ENCODE data around the gene SCN9A. TPM values are rescaled to one million over a fixed set of nuclear protein-coding genes. Genes with fewer than 3 reads are reported as not detected.

Gene SCN9A
- total and polyA plus RNA-seq, 9 of the 15 experiments (the other 6 are each of a cell fraction or from before 2014, with no cell fraction given): 1.4 to 22.8 (median 7.1) TPM

DNA sequence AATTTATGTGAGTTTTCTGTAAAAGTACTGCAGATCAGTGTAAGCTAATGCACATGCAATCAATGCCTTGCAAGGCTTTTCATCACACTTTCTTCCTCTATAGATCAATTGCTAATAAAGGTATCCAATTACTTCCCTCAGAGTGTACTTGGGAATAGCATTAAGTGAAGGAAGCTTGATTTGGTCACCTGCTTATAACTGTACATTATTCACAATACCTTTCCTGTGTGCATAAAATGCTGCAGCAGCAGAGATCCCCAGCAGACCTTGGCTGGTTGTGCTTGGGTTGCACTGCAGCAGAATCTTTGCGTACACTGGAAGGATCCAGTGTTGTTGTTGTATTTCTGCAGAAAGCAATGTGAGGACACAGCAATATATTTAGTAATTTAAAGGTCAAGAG is 18.5 kb upstream of the SCN9A start (continued):
- TF ChIP-seq, protein P1, sequence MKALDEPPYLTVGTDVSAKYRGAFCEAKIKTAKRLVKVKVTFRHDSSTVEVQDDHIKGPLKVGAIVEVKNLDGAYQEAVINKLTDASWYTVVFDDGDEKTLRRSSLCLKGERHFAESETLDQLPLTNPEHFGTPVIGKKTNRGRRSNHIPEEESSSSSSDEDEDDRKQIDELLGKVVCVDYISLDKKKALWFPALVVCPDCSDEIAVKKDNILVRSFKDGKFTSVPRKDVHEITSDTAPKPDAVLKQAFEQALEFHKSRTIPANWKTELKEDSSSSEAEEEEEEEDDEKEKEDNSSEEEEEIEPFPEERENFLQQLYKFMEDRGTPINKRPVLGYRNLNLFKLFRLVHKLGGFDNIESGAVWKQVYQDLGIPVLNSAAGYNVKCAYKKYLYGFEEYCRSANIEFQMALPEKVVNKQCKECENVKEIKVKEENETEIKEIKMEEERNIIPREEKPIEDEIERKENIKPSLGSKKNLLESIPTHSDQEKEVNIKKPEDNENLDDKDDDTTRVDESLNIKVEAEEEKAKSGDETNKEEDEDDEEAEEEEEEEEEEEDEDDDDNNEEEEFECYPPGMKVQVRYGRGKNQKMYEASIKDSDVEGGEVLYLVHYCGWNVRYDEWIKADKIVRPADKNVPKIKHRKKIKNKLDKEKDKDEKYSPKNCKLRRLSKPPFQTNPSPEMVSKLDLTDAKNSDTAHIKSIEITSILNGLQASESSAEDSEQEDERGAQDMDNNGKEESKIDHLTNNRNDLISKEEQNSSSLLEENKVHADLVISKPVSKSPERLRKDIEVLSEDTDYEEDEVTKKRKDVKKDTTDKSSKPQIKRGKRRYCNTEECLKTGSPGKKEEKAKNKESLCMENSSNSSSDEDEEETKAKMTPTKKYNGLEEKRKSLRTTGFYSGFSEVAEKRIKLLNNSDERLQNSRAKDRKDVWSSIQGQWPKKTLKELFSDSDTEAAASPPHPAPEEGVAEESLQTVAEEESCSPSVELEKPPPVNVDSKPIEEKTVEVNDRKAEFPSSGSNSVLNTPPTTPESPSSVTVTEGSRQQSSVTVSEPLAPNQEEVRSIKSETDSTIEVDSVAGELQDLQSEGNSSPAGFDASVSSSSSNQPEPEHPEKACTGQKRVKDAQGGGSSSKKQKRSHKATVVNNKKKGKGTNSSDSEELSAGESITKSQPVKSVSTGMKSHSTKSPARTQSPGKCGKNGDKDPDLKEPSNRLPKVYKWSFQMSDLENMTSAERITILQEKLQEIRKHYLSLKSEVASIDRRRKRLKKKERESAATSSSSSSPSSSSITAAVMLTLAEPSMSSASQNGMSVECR (CRISPR knock-in tag; IDR thresholded peaks at IDR 0.05): no peak
- TF ChIP-seq, protein P2, sequence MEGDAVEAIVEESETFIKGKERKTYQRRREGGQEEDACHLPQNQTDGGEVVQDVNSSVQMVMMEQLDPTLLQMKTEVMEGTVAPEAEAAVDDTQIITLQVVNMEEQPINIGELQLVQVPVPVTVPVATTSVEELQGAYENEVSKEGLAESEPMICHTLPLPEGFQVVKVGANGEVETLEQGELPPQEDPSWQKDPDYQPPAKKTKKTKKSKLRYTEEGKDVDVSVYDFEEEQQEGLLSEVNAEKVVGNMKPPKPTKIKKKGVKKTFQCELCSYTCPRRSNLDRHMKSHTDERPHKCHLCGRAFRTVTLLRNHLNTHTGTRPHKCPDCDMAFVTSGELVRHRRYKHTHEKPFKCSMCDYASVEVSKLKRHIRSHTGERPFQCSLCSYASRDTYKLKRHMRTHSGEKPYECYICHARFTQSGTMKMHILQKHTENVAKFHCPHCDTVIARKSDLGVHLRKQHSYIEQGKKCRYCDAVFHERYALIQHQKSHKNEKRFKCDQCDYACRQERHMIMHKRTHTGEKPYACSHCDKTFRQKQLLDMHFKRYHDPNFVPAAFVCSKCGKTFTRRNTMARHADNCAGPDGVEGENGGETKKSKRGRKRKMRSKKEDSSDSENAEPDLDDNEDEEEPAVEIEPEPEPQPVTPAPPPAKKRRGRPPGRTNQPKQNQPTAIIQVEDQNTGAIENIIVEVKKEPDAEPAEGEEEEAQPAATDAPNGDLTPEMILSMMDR (IDR thresholded peaks at IDR 0.05 in 2 of 3, conservative IDR thresholded peaks at IDR 0.05 in 1 of 3; ENCODE audit: insufficient read depth in 2 of 3, low read depth in 1 of 3, low read length in 3 of 3): no peak
- TF ChIP-seq SRSF3 (IDR thresholded peaks at IDR 0.05; ENCODE audit: insufficient read depth, low read length) (no peak), POU5F1 (IDR thresholded peaks at IDR 0.05; ENCODE audit: borderline replicate concordance, low read depth, low read length, partially characterized antibody) (no peak), FUS (optimal IDR thresholded peaks at IDR 0.05; ENCODE audit: low read depth, low read length) (no peak), SMARCA5 (IDR thresholded peaks at IDR 0.05) (no peak)
- TF ChIP-seq, protein P3, sequence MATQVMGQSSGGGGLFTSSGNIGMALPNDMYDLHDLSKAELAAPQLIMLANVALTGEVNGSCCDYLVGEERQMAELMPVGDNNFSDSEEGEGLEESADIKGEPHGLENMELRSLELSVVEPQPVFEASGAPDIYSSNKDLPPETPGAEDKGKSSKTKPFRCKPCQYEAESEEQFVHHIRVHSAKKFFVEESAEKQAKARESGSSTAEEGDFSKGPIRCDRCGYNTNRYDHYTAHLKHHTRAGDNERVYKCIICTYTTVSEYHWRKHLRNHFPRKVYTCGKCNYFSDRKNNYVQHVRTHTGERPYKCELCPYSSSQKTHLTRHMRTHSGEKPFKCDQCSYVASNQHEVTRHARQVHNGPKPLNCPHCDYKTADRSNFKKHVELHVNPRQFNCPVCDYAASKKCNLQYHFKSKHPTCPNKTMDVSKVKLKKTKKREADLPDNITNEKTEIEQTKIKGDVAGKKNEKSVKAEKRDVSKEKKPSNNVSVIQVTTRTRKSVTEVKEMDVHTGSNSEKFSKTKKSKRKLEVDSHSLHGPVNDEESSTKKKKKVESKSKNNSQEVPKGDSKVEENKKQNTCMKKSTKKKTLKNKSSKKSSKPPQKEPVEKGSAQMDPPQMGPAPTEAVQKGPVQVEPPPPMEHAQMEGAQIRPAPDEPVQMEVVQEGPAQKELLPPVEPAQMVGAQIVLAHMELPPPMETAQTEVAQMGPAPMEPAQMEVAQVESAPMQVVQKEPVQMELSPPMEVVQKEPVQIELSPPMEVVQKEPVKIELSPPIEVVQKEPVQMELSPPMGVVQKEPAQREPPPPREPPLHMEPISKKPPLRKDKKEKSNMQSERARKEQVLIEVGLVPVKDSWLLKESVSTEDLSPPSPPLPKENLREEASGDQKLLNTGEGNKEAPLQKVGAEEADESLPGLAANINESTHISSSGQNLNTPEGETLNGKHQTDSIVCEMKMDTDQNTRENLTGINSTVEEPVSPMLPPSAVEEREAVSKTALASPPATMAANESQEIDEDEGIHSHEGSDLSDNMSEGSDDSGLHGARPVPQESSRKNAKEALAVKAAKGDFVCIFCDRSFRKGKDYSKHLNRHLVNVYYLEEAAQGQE (IDR thresholded peaks at IDR 0.05; ENCODE audit: borderline replicate concordance): no peak
- TF ChIP-seq, protein P3 (CRISPR knock-in tag; IDR thresholded peaks at IDR 0.05; ENCODE audit: low read depth): no peak
- TF ChIP-seq, protein P4, sequence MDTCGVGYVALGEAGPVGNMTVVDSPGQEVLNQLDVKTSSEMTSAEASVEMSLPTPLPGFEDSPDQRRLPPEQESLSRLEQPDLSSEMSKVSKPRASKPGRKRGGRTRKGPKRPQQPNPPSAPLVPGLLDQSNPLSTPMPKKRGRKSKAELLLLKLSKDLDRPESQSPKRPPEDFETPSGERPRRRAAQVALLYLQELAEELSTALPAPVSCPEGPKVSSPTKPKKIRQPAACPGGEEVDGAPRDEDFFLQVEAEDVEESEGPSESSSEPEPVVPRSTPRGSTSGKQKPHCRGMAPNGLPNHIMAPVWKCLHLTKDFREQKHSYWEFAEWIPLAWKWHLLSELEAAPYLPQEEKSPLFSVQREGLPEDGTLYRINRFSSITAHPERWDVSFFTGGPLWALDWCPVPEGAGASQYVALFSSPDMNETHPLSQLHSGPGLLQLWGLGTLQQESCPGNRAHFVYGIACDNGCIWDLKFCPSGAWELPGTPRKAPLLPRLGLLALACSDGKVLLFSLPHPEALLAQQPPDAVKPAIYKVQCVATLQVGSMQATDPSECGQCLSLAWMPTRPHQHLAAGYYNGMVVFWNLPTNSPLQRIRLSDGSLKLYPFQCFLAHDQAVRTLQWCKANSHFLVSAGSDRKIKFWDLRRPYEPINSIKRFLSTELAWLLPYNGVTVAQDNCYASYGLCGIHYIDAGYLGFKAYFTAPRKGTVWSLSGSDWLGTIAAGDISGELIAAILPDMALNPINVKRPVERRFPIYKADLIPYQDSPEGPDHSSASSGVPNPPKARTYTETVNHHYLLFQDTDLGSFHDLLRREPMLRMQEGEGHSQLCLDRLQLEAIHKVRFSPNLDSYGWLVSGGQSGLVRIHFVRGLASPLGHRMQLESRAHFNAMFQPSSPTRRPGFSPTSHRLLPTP (IDR thresholded peaks at IDR 0.05; ENCODE audit: borderline replicate concordance, extremely low read depth, insufficient read length): no peak
